Measurements from ENCODE around the gene CNOT10. TPM values are rescaled to one million over a fixed set of nuclear protein-coding genes. Genes with fewer than 3 reads are reported as not detected.

The CNOT10 gene
- polyA plus RNA-seq, 1 of the 3 experiments (the other 2 are of a cell fraction) = 23.5 TPM

GRCh38 chr3:32780735-32781210, 95.8 kb downstream of the CNOT10 start:
- no peak for TF ChIP-seq RAD21 (IDR thresholded peaks at IDR 0.05; ENCODE audit: low read length)
- TF ChIP-seq YY1 (IDR thresholded peaks at IDR 0.05; ENCODE audit: low read depth) = no peak
- TF ChIP-seq MXI1 (IDR thresholded peaks at IDR 0.05; ENCODE audit: low read depth, low read length) = no peak
- TF ChIP-seq FOXM1 (IDR thresholded peaks at IDR 0.05; ENCODE audit: low read depth) = no peak
- TF ChIP-seq POLR2AphosphoS5 (IDR thresholded peaks at IDR 0.05; ENCODE audit: low read depth, low read length) = no peak
- no peak for TF ChIP-seq RFX5 (IDR thresholded peaks at IDR 0.05; ENCODE audit: low read length)
- TF ChIP-seq TCF12 (IDR thresholded peaks at IDR 0.05) = no peak
- no peak for TF ChIP-seq SIN3A (IDR thresholded peaks at IDR 0.05; ENCODE audit: borderline replicate concordance, low read depth, low read length)
- no peak for TF ChIP-seq USF2 (IDR thresholded peaks at IDR 0.05; ENCODE audit: borderline replicate concordance, low read depth, low read length)
- no peak for TF ChIP-seq IRF3 (IDR thresholded peaks at IDR 0.05; ENCODE audit: low read depth, low read length)
- TF ChIP-seq JUND (IDR thresholded peaks at IDR 0.05) = no peak
- no peaks in the 10 kb centered on the region for H4K20me1 ChIP-seq (ENCODE audit: insufficient read depth)
- POLR2A ChIA-PET = interaction anchor here (0.6 kb wide), 1 partner anchor 19 kb away, joined by 4 read pairs; no protein-coding TSS in a partner anchor
- H3K27me3 ChIP-seq (ENCODE audit: insufficient read depth) = no peaks in the 10 kb centered on the region
- no peaks in the 10 kb centered on the region for H3K9me3 ChIP-seq
- H3K4me2 ChIP-seq = peak overlapping the region; percentile 97
- H3K9ac ChIP-seq = peak overlapping the region; percentile 39; the same call in 1 of the 2 replicates
- H3K4me1 ChIP-seq (ENCODE audit: control insufficient read depth in 1 of 2, insufficient read depth in 2 of 2, low read depth in 1 of 2, low read length in 1 of 2) = no peaks in the 10 kb centered on the region; a peak in 1 of 4 replicates
- no peaks in the 10 kb centered on the region for H3K9me2 ChIP-seq
- no peaks in the 10 kb centered on the region for H3K79me2 ChIP-seq (ENCODE audit: insufficient read depth)
- peak; percentile 72 for DNase-seq
- peak overlapping the region; percentile 92; the same call in 1 of the 2 replicates for H2AFZ ChIP-seq (ENCODE audit: low read depth)
- no peaks in the 10 kb centered on the region for H3F3A ChIP-seq (replicated peaks; ENCODE audit: insufficient read depth)
- 27% methylated on average over 27 of the region's 36 CpGs for WGBS (ENCODE audit: low lambda C conversion rate)
- peaks cover 0 to under 1% of the 10 kb centered on the region in 2 experiments for H3K36me3 ChIP-seq (replicated peaks in 1 of 2; ENCODE audit: control insufficient read depth in 1 of 2, insufficient read depth in 2 of 2, low read length in 1 of 2)
- H3K27ac ChIP-seq (ENCODE audit: low read depth in 2 of 2, low read length in 1 of 2) = no peak overlapping the region
- H3K4me3 ChIP-seq (ENCODE audit: low read depth in 2 of 2, low read length in 1 of 2) = peak overlapping the region; percentile 51 to 86
- CTCF ChIA-PET = interaction anchor here (0.7 to 2.8 kb wide), 12 partner anchors 9 to 267 kb away, joined by 3 to 18 read pairs (median 4); no protein-coding TSS in a partner anchor

- no peak overlapping the region for H3K27ac ChIP-seq (ENCODE audit: low read depth in 2 of 2, low read length in 1 of 2)
- H3K36me3 ChIP-seq (replicated peaks in 1 of 2; ENCODE audit: control insufficient read depth in 1 of 2, insufficient read depth in 2 of 2, low read length in 1 of 2) = no peaks in the 10 kb centered on the region
- WGBS (ENCODE audit: low lambda C conversion rate) = 5% methylated on average over 26 of the region's 59 CpGs
- H3K9me3 ChIP-seq = no peaks in the 10 kb centered on the region
- no peaks in the 10 kb centered on the region for H3K27me3 ChIP-seq (ENCODE audit: insufficient read depth)
- DNase-seq = peak; percentile 95
- H3K79me2 ChIP-seq (ENCODE audit: insufficient read depth) = no peaks in the 10 kb centered on the region
- ChIA-PET POLR2A (interaction anchor here (0.6 kb wide), 1 partner anchor 19 kb away, joined by 4 read pairs; no protein-coding TSS in a partner anchor), CTCF (interaction anchor here (0.6 to 2.8 kb wide), 23 partner anchors 9 to 305 kb away, joined by 3 to 18 read pairs (median 4); no protein-coding TSS in a partner anchor)
- H3K4me3 ChIP-seq (ENCODE audit: low read depth in 2 of 2, low read length in 1 of 2) = peak overlapping the region; percentile 51 to 86
- H4K20me1 ChIP-seq (ENCODE audit: insufficient read depth) = no peaks in the 10 kb centered on the region
- peak overlapping the region; percentile 92; the same call in 1 of the 2 replicates for H2AFZ ChIP-seq (ENCODE audit: low read depth)
- peak overlapping the region; percentile 39; the same call in 1 of the 2 replicates for H3K9ac ChIP-seq
- H3K4me2 ChIP-seq = peak overlapping the region; percentile 97
- H3F3A ChIP-seq (replicated peaks; ENCODE audit: insufficient read depth) = no peaks in the 10 kb centered on the region
- H3K9me2 ChIP-seq = no peaks in the 10 kb centered on the region
- H3K4me1 ChIP-seq (ENCODE audit: control insufficient read depth in 1 of 2, insufficient read depth in 2 of 2, low read depth in 1 of 2, low read length in 1 of 2) = no peaks in the 10 kb centered on the region; a peak in 1 of 4 replicates
- TF ChIP-seq EZH2phosphoT487 (IDR thresholded peaks at IDR 0.05; ENCODE audit: borderline replicate concordance, low read depth) = no peak
- TF ChIP-seq RAD21 (IDR thresholded peaks at IDR 0.05; ENCODE audit: low read length) = peak; percentile 48
- TF ChIP-seq TCF12 (IDR thresholded peaks at IDR 0.05) = no peak
- 0 out of 2 replicates have a peak, but pooled peaks have one; percentile 11 for TF ChIP-seq PBX3 (IDR thresholded peaks at IDR 0.05)
- TF ChIP-seq CHD2 (IDR thresholded peaks at IDR 0.05; ENCODE audit: low read length, partially characterized antibody) = no peak
- no peak for TF ChIP-seq TEAD4 (IDR thresholded peaks at IDR 0.05; ENCODE audit: borderline replicate concordance, insufficient read depth)
- no peak for TF ChIP-seq RFX5 (IDR thresholded peaks at IDR 0.05; ENCODE audit: low read length)
- no peak for TF ChIP-seq FOXM1 (IDR thresholded peaks at IDR 0.05; ENCODE audit: low read depth)
- TF ChIP-seq IRF3 (IDR thresholded peaks at IDR 0.05; ENCODE audit: low read depth, low read length) = no peak
- no peak for TF ChIP-seq RXRA (IDR thresholded peaks at IDR 0.05; ENCODE audit: borderline replicate concordance, low read depth)
- TF ChIP-seq SMC3 (IDR thresholded peaks at IDR 0.05; ENCODE audit: low read depth, low read length) = peak; percentile 49
- TF ChIP-seq ZBTB33 (IDR thresholded peaks at IDR 0.05; ENCODE audit: borderline replicate concordance, low read depth) = no peak
- no peak for TF ChIP-seq FOSL2 (IDR thresholded peaks at IDR 0.05; ENCODE audit: borderline replicate concordance, low read depth)
Measured at GRCh38 chr3:32781211-32781968, 96.4 kb downstream of the CNOT10 start.
